CD14-positive monocyte (primary cell): ENCODE data around the gene BSG. TPM values are rescaled to one million over a fixed set of nuclear protein-coding genes. Genes with fewer than 3 reads are reported as not detected.
A peak's percentile ranks its signal among the peaks of the same experiment; 100 is the strongest.

Source experiments
- DNase-seq, 3 donors: peaks; one replicate each; pipeline ENCODE4 v3.0.0-alpha.2; 2011 to 2022
- H2AFZ ChIP-seq: 2 replicates; pipeline ENCODE4 v1.6.0; 2012; ENCODE audit warnings: mild to moderate bottlenecking, low read depth, low read length, inconsistent platforms; ENCODE audit not compliant: insufficient read depth, poor library complexity, severe bottlenecking
- H3K27ac ChIP-seq, 2 donors: 1 replicate in 1 of 2; 2 replicates in 1 of 2; pipeline ENCODE4 v1.5.1; 2012 to 2013; ENCODE audit warnings: low read length in 2 of 2, control low read depth in 1 of 2, inconsistent platforms in 1 of 2, low read depth in 1 of 2, mild to moderate bottlenecking in 1 of 2
- H3K27me3 ChIP-seq, 2 donors: one replicate each; pipeline versions ENCODE4 v1.6.0 to v1.6.1; 2011 to 2013; ENCODE audit warnings: low read length in 2 of 2; ENCODE audit not compliant: control insufficient read depth in 2 of 2, insufficient read depth in 2 of 2
- H3K36me3 ChIP-seq, 2 donors: replicated peaks in 1 of 2; 1 replicate in 1 of 2; 2 replicates in 1 of 2; pipeline versions ENCODE4 v1.5.1 to v1.6.1; 2012 to 2013; ENCODE audit warnings: low read length in 2 of 2, control low read depth in 1 of 2, inconsistent platforms in 1 of 2, mild to moderate bottlenecking in 1 of 2; ENCODE audit not compliant: insufficient read depth in 2 of 2, control insufficient read depth in 1 of 2
- H3K4me1 ChIP-seq, 2 donors: 1 replicate in 1 of 2; 2 replicates in 1 of 2; pipeline versions ENCODE4 v1.5.1 to v1.6.1; 2012 to 2013; ENCODE audit warnings: low read length in 2 of 2, control low read depth in 1 of 2, inconsistent platforms in 1 of 2, mild to moderate bottlenecking in 1 of 2, moderate library complexity in 1 of 2; ENCODE audit not compliant: insufficient read depth in 2 of 2, control insufficient read depth in 1 of 2
- H3K4me2 ChIP-seq: replicated peaks from 2 replicates; pipeline ENCODE3; 2012; ENCODE audit warnings: low read length, moderate library complexity, mild to moderate bottlenecking; ENCODE audit not compliant: poor library complexity, severe bottlenecking; ENCODE audit errors: extremely low read depth
- H3K4me3 ChIP-seq, 3 experiments: fragments of 200-600 bp in 1 of 3; sonication (generic) in 1 of 3; replicated peaks in 1 of 3; 1 replicate in 2 of 3; 2 replicates in 1 of 3; pipeline ENCODE4 v1.5.1; 2011 to 2013; ENCODE audit warnings: low read length in 3 of 3, mild to moderate bottlenecking in 3 of 3, control low read depth in 2 of 3, low read depth in 2 of 3, inconsistent platforms in 1 of 3, moderate library complexity in 1 of 3
- H3K79me2 ChIP-seq: 2 replicates; pipeline ENCODE4 v1.6.0; 2012; ENCODE audit warnings: mild to moderate bottlenecking, control low read depth, inconsistent platforms, low read length, moderate library complexity; ENCODE audit not compliant: insufficient read depth
- H3K9ac ChIP-seq: 2 replicates; pipeline ENCODE4 v1.6.0; 2017; ENCODE audit warnings: low read length, mild to moderate bottlenecking; ENCODE audit not compliant: insufficient read depth, poor library complexity, severe bottlenecking
- H3K9me3 ChIP-seq, 2 donors: replicated peaks in 1 of 2; 1 replicate in 1 of 2; 2 replicates in 1 of 2; pipeline versions ENCODE4 v1.5.1 to v1.6.1; 2012 to 2013; ENCODE audit warnings: low read length in 2 of 2, control low read depth in 1 of 2; ENCODE audit not compliant: control insufficient read depth in 1 of 2, insufficient read depth in 1 of 2
- H4K20me1 ChIP-seq: 2 replicates; pipeline ENCODE4 v1.6.0; 2012; ENCODE audit warnings: mild to moderate bottlenecking, low read length, control low read depth, moderate library complexity; ENCODE audit not compliant: insufficient read depth
- H3K27ac Mint-ChIP-seq, 7 donors: one replicate each; pipeline ENCODE4 v1.8.0; 2020; ENCODE audit warnings: mild to moderate bottlenecking in 7 of 7, mixed read lengths in 7 of 7, moderate library complexity in 6 of 7, inconsistent platforms in 2 of 7
- H3K27me3 Mint-ChIP-seq, 3 donors: one replicate each; pipeline ENCODE4 v1.8.0; 2021 to 2022; ENCODE audit warnings: low read depth in 3 of 3, mild to moderate bottlenecking in 3 of 3, mixed read lengths in 3 of 3, moderate library complexity in 3 of 3, inconsistent platforms in 1 of 3
- H3K36me3 Mint-ChIP-seq, 2 donors: one replicate each; pipeline ENCODE4 v1.8.0; 2020; ENCODE audit warnings: mixed read lengths in 2 of 2, inconsistent platforms in 1 of 2, mild to moderate bottlenecking in 1 of 2
- H3K4me1 Mint-ChIP-seq: one replicate; pipeline ENCODE4 v1.8.0; 2020; ENCODE audit warnings: mild to moderate bottlenecking, mixed read lengths
- H3K4me3 Mint-ChIP-seq, 2 donors: one replicate each; pipeline ENCODE4 v1.8.0; 2020; ENCODE audit warnings: mild to moderate bottlenecking in 2 of 2, mixed read lengths in 2 of 2, moderate library complexity in 1 of 2
- H3K9me3 Mint-ChIP-seq, 7 donors: one replicate each; pipeline ENCODE4 v1.8.0; 2020 to 2022; ENCODE audit warnings: mixed read lengths in 7 of 7, mild to moderate bottlenecking in 6 of 7, moderate library complexity in 6 of 7, inconsistent platforms in 2 of 7
- WGBS: methylation state at CpG from one replicate; pipeline ENCODE4 v1.1.5; 2013; ENCODE audit warnings: missing lambda C conversion rate; ENCODE audit not compliant: insufficient coverage; 5-methylcytosine and 5-hydroxymethylcytosine counted together
- intact Hi-C, 2 donors: fragments of 100-400 bp; cut with micrococcal nuclease; formaldehyde crosslinking; loops; one replicate each; pipeline versions ENCODE4 v1.15.0 to v1.15.1; 2023
- polyA plus RNA-seq, 3 donors: library from polyadenylated mRNA; depleted of rRNA in 1 of 3; unstranded in 2 of 3; stranded (reverse) in 1 of 3; fragments of 300-500 nt in 2 of 3; fragments of >200 nt in 1 of 3; fragmentation: Illumina TruSeq in 2 of 3; gene quantifications; 1 replicate in 2 of 3; 2 replicates in 1 of 3; pipeline ENCODE4 v1.2.3, GENCODE V29; 2012 to 2021
- TF ChIP-seq, protein P1 (sequence below): fragments of 200-600 bp; IDR thresholded peaks from one replicate; pipeline ENCODE4 v1.8.0; 2022; ENCODE audit warnings: antibody characterized with exemption, mild to moderate bottlenecking

The BSG gene
- polyA plus RNA-seq, 3 donors, result 190 to 431 (median 364) TPM

GRCh38 chr19:542173-542866 is 30.1 kb upstream of the BSG start:
- H4K20me1 ChIP-seq, result peaks cover 24% of the 10 kb centered on the region
- peaks cover 9 to 17% (median 15%) of the 10 kb centered on the region in 3 donors for H3K27me3 Mint-ChIP-seq
- H3K4me3 Mint-ChIP-seq, result no peak overlapping the region
- no peak for DNase-seq
- TF ChIP-seq, protein P1, sequence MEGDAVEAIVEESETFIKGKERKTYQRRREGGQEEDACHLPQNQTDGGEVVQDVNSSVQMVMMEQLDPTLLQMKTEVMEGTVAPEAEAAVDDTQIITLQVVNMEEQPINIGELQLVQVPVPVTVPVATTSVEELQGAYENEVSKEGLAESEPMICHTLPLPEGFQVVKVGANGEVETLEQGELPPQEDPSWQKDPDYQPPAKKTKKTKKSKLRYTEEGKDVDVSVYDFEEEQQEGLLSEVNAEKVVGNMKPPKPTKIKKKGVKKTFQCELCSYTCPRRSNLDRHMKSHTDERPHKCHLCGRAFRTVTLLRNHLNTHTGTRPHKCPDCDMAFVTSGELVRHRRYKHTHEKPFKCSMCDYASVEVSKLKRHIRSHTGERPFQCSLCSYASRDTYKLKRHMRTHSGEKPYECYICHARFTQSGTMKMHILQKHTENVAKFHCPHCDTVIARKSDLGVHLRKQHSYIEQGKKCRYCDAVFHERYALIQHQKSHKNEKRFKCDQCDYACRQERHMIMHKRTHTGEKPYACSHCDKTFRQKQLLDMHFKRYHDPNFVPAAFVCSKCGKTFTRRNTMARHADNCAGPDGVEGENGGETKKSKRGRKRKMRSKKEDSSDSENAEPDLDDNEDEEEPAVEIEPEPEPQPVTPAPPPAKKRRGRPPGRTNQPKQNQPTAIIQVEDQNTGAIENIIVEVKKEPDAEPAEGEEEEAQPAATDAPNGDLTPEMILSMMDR, result no peak
- H3K4me3 ChIP-seq, result no peak overlapping the region
- H3K9me3 ChIP-seq, result no peaks in the 10 kb centered on the region
- H3K27me3 ChIP-seq, result no peaks in the 10 kb centered on the region
- peaks cover 24 to 39% of the 10 kb centered on the region in 2 donors for H3K36me3 Mint-ChIP-seq
- H3K27ac ChIP-seq, result no peak overlapping the region
- intact Hi-C loops, result no loop called here
- H3K9ac ChIP-seq, result no peak overlapping the region
- H3K4me1 ChIP-seq, result peaks cover 0 to 5% of the 10 kb centered on the region in 2 donors
- peaks cover 11% of the 10 kb centered on the region for H3K4me1 Mint-ChIP-seq
- H3K27ac Mint-ChIP-seq, result peak overlapping the region in 2 of 7 donors; percentile 37 to 55
- no peaks in the 10 kb centered on the region for H3K79me2 ChIP-seq
- no peaks in the 10 kb centered on the region for H3K9me3 Mint-ChIP-seq
- H2AFZ ChIP-seq, result no peak overlapping the region
- no peak overlapping the region for H3K4me2 ChIP-seq
- peaks cover 34 to 43% of the 10 kb centered on the region in 2 donors for H3K36me3 ChIP-seq
- WGBS, result 94% methylated on average over 34 of the region's 34 CpGs

GRCh38 chr19:543910-544608 is 28.3 kb upstream of the BSG start, which contains the start of gene GZMM:
Gene GZMM, plus strand, starts transcription at chr19:544053. Its CDS starts 19 bp downstream, at chr19:544072.
- intact Hi-C loops, result no loop called here

More at GRCh38 chr19:543910-544608, 28.3 kb upstream of the BSG start, which contains the start of gene GZMM:
- Mint-ChIP-seq H3K36me3 (peaks cover 10 to 23% of the 10 kb centered on the region in 2 donors), H3K9me3 (no peaks in the 10 kb centered on the region), H3K27ac (peak within 1 kb of the TSS in 1 of 7 donors; percentile 73), H3K4me1 (peaks cover 11% of the 10 kb centered on the region), H3K27me3 (peaks cover 9 to 19% (median 15%) of the 10 kb centered on the region in 3 donors), H3K4me3 (peak within 1 kb of the TSS; percentile 26 to 37)
- Histone ChIP-seq H3K4me2 (no peak within 1 kb of the TSS), H3K27ac (no peak within 1 kb of the TSS), H3K9ac (no peak within 1 kb of the TSS), H3K27me3 (no peaks in the 10 kb centered on the region), H3K79me2 (no peaks in the 10 kb centered on the region), H3K4me1 (peaks cover 0 to 5% of the 10 kb centered on the region in 2 donors), H3K4me3 (no peak within 1 kb of the TSS), H3K9me3 (no peaks in the 10 kb centered on the region), H4K20me1 (peaks cover 9% of the 10 kb centered on the region), H2AFZ (no peak within 1 kb of the TSS), H3K36me3 (peaks cover 22 to 25% of the 10 kb centered on the region in 2 donors)
- 77% methylated on average over 19 of the region's 31 CpGs for WGBS
- TF ChIP-seq, protein P1, result no peak
- DNase-seq, result no peak
